B cell (primary cell): Measurements from ENCODE around the gene PDXK. TPM values are rescaled to one million over a fixed set of nuclear protein-coding genes. Genes with fewer than 3 reads are reported as not detected.

Experiments used
- ATAC-seq: fragments of 200-7000 bp; cut with Tn5 transposase; one replicate; pipeline ENCODE4 v1.10.0; 2021; ENCODE audit warnings: low read depth, mild to moderate bottlenecking, moderate number of reproducible peaks, moderate library complexity
- CTCF ChIA-PET: fragments of 350-600 bp; sonication (Branson Sonifier 250); formaldehyde crosslinking; loops from one replicate; lab custom pipeline; 2021; ENCODE audit warnings: antibody characterized with exemption, inconsistent platforms; lab: Charles Lee
- POLR2A ChIA-PET: fragments of 350-600 bp; sonication (Branson Sonifier 250); formaldehyde crosslinking; loops from one replicate; lab custom pipeline; 2021; ENCODE audit warnings: antibody characterized with exemption; lab: Charles Lee
- DNase-seq: peaks from one replicate; pipeline ENCODE4 v3.0.0; 2013
- H2AFZ ChIP-seq: 2 replicates; pipeline ENCODE4 v1.6.1; 2012; ENCODE audit warnings: mild to moderate bottlenecking, low read depth, low read length; ENCODE audit not compliant: insufficient read depth, poor library complexity, severe bottlenecking
- H3K27ac ChIP-seq, 2 donors: 1 replicate in 1 of 2; 2 replicates in 1 of 2; pipeline ENCODE4 v1.5.1; 2012 to 2013; ENCODE audit warnings: low read length in 2 of 2, mild to moderate bottlenecking in 2 of 2, moderate library complexity in 1 of 2
- H3K27me3 ChIP-seq, 4 experiments: fragments of 200-600 bp in 1 of 4; sonication (generic) in 1 of 4; replicated peaks in 1 of 4; 1 replicate in 2 of 4; 2 replicates in 2 of 4; pipeline versions ENCODE4 v1.6.1 to v1.7.0; 2013 to 2016; ENCODE audit warnings: low read length in 3 of 4, mild to moderate bottlenecking in 2 of 4, mixed read lengths in 1 of 4, moderate library complexity in 1 of 4; ENCODE audit not compliant: insufficient read depth in 4 of 4, control insufficient read depth in 3 of 4; ENCODE audit errors: control extremely low read depth in 1 of 4
- H3K36me3 ChIP-seq, 2 experiments: replicated peaks in 1 of 2; 1 replicate in 1 of 2; 2 replicates in 1 of 2; pipeline versions ENCODE4 v1.6.1 to v1.7.1; 2013; ENCODE audit warnings: low read length in 1 of 2; ENCODE audit not compliant: insufficient read depth in 2 of 2, control insufficient read depth in 1 of 2; ENCODE audit errors: control extremely low read depth in 1 of 2, extremely low read depth in 1 of 2
- H3K4me1 ChIP-seq, 2 donors: fragments of 200-600 bp in 1 of 2; sonication (generic) in 1 of 2; 1 replicate in 1 of 2; 2 replicates in 1 of 2; pipeline versions ENCODE4 v1.5.1 to v1.6.1; 2013 to 2017; ENCODE audit warnings: low read length in 2 of 2; ENCODE audit not compliant: control insufficient read depth in 2 of 2, insufficient read depth in 2 of 2
- H3K4me2 ChIP-seq: replicated peaks from 2 replicates; pipeline ENCODE3; 2012; ENCODE audit warnings: mild to moderate bottlenecking, low read depth, low read length; ENCODE audit not compliant: poor library complexity, severe bottlenecking
- H3K4me3 ChIP-seq, 5 experiments: fragments of 200-600 bp in 1 of 5; sonication (generic) in 1 of 5; 1 replicate in 3 of 5; 2 replicates in 2 of 5; pipeline versions ENCODE4 v1.5.1 to v1.7.0; 2011 to 2016; ENCODE audit warnings: low read length in 4 of 5, mild to moderate bottlenecking in 4 of 5, low read depth in 2 of 5, control low read depth in 1 of 5, moderate library complexity in 1 of 5; ENCODE audit not compliant: insufficient read depth in 1 of 5; ENCODE audit errors: control extremely low read depth in 1 of 5, extremely low read depth in 1 of 5
- H3K79me2 ChIP-seq: fragments of 200-600 bp; sonication (generic); one replicate; pipeline ENCODE4 v1.6.0; 2016; ENCODE audit warnings: low read length; ENCODE audit not compliant: control insufficient read depth, insufficient read depth
- H3K9ac ChIP-seq: fragments of 200-600 bp; sonication (generic); 2 replicates; pipeline ENCODE4 v1.6.1; 2017; ENCODE audit warnings: mild to moderate bottlenecking, low read length, moderate library complexity
- H3K9me3 ChIP-seq, 3 donors: one replicate each; pipeline versions ENCODE4 v1.6.1 to v1.7.1; 2013; ENCODE audit warnings: low read length in 2 of 3; ENCODE audit not compliant: control insufficient read depth in 2 of 3, insufficient read depth in 1 of 3; ENCODE audit errors: control extremely low read depth in 1 of 3
- H4K20me1 ChIP-seq: 2 replicates; pipeline ENCODE4 v1.6.0; 2012; ENCODE audit warnings: mild to moderate bottlenecking, low read length; ENCODE audit not compliant: insufficient read depth, control insufficient read depth, poor library complexity, severe bottlenecking
- H3K27ac Mint-ChIP-seq: one replicate; pipeline ENCODE4 v1.8.0; 2021; ENCODE audit warnings: mixed read lengths
- H3K27me3 Mint-ChIP-seq: one replicate; pipeline ENCODE4 v1.8.0; 2021; ENCODE audit warnings: mixed read lengths
- H3K4me1 Mint-ChIP-seq: one replicate; pipeline ENCODE4 v1.8.0; 2021; ENCODE audit warnings: mixed read lengths
- H3K4me3 Mint-ChIP-seq: one replicate; pipeline ENCODE4 v1.8.0; 2021; ENCODE audit warnings: mixed read lengths
- H3K9me3 Mint-ChIP-seq: one replicate; pipeline ENCODE4 v1.8.0; 2022; ENCODE audit warnings: mixed read lengths; ENCODE audit not compliant: insufficient read depth
- EZH2 ChIP-seq: IDR thresholded peaks from 2 replicates; pipeline ENCODE4 v1.6.1; 2012; ENCODE audit warnings: borderline replicate concordance, low read depth, mild to moderate bottlenecking, moderate library complexity, low read length; ENCODE audit not compliant: insufficient read depth, poor library complexity, severe bottlenecking
- WGBS: methylation state at CpG from one replicate; pipeline ENCODE4 v1.1.5; 2013; ENCODE audit warnings: missing lambda C conversion rate; ENCODE audit not compliant: insufficient coverage; 5-methylcytosine and 5-hydroxymethylcytosine counted together
- intact Hi-C: fragments of 100-400 bp; cut with micrococcal nuclease; formaldehyde crosslinking; loops from one replicate; pipeline ENCODE4 v1.10.0; 2022
- polyA plus RNA-seq: library from polyadenylated mRNA; depleted of rRNA; stranded (reverse); fragments of >200 nt; gene quantifications from 2 replicates; pipeline ENCODE4 v1.2.3, GENCODE V29; 2012
- total RNA-seq, 2 donors: library from RNA; stranded (reverse); fragments of 120-200 nt in 1 of 2; gene quantifications; 1 replicate in 1 of 2; 2 replicates in 1 of 2; pipeline versions ENCODE4 v1.2.3 to v1.2.4, GENCODE V29; 2013 to 2022
- TF ChIP-seq, protein P1 (sequence below): fragments of 200-600 bp; IDR thresholded peaks from one replicate; pipeline ENCODE4 v1.8.0; 2022; ENCODE audit warnings: antibody characterized with exemption, mild to moderate bottlenecking

Gene PDXK
- total and polyA plus RNA-seq, 2 donors (not counting 1 experiment from before 2014, with no cell fraction given): 31.1 to 102 TPM

DNA sequence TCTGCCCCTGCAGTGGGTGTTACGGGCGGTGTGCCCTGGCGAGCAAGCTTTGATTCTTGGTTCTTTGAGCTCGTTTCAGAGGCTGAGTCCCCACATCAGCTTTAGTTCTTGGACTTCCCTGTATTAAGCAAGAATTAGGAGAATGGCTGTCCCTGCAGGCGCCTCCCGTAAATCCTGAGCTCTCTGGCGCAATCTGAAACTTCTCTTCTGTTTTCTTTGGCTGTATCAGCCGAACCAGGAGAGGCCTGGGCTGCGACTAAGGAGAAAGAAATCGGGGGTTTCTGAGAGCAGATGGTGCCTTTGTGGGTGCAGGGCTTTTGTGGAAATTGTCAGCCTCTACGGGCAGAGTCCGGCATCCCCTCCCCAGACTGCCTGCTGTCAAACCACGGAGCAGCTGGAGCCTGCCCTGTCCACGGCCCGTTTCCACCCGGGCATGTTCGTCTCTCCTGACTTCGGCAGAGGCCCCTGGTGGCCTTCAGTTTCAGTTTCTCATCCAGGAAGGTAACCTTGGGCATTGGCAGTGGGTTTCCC is 39.2 kb downstream of the PDXK start:
- no peak overlapping the region for H3K27ac Mint-ChIP-seq
- no peak overlapping the region for H2AFZ ChIP-seq
- TF ChIP-seq, protein P1, sequence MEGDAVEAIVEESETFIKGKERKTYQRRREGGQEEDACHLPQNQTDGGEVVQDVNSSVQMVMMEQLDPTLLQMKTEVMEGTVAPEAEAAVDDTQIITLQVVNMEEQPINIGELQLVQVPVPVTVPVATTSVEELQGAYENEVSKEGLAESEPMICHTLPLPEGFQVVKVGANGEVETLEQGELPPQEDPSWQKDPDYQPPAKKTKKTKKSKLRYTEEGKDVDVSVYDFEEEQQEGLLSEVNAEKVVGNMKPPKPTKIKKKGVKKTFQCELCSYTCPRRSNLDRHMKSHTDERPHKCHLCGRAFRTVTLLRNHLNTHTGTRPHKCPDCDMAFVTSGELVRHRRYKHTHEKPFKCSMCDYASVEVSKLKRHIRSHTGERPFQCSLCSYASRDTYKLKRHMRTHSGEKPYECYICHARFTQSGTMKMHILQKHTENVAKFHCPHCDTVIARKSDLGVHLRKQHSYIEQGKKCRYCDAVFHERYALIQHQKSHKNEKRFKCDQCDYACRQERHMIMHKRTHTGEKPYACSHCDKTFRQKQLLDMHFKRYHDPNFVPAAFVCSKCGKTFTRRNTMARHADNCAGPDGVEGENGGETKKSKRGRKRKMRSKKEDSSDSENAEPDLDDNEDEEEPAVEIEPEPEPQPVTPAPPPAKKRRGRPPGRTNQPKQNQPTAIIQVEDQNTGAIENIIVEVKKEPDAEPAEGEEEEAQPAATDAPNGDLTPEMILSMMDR: no peak
- TF ChIP-seq EZH2: no peak
- no peak overlapping the region for H3K4me3 ChIP-seq
- no peaks in the 10 kb centered on the region for H3K4me1 Mint-ChIP-seq
- H3K4me1 ChIP-seq: no peaks in the 10 kb centered on the region
- ATAC-seq (no peak), DNase-seq (no peak)
- H3K4me2 ChIP-seq: no peak overlapping the region
- H4K20me1 ChIP-seq: no peaks in the 10 kb centered on the region
- no peaks in the 10 kb centered on the region for H3K27me3 Mint-ChIP-seq
- peaks cover 0 to 8% (median 0%) of the 10 kb centered on the region in 3 donors for H3K9me3 ChIP-seq
- H3K4me3 Mint-ChIP-seq: no peak overlapping the region
- no peaks in the 10 kb centered on the region for H3K79me2 ChIP-seq
- H3K27ac ChIP-seq: no peak overlapping the region
- no peak overlapping the region for H3K9ac ChIP-seq
- WGBS: 96% methylated on average over 18 of the region's 18 CpGs
- H3K27me3 ChIP-seq: no peaks in the 10 kb centered on the region
- H3K36me3 ChIP-seq: peaks cover 0 to 35% of the 10 kb centered on the region in 2 experiments
- CTCF ChIA-PET: no interaction called here
- no peaks in the 10 kb centered on the region for H3K9me3 Mint-ChIP-seq
- POLR2A ChIA-PET: interaction anchor here (0.7 kb wide), 1 partner anchor 14 kb away, joined by 3 read pairs; no protein-coding TSS in a partner anchor
- intact Hi-C loops: no loop called here

GRCh38 chr21:43758811-43759210 is 39.9 kb downstream of the PDXK start:
- H3K27ac ChIP-seq: no peak overlapping the region
- no peaks in the 10 kb centered on the region for H4K20me1 ChIP-seq
- H3K9me3 Mint-ChIP-seq: no peaks in the 10 kb centered on the region
- CTCF ChIA-PET: no interaction called here
- H3K27me3 ChIP-seq: no peaks in the 10 kb centered on the region
- H3K27me3 Mint-ChIP-seq: no peaks in the 10 kb centered on the region
- DNase-seq: no peak
- intact Hi-C loops: no loop called here
- no peak overlapping the region for H3K9ac ChIP-seq
- H3K4me1 Mint-ChIP-seq: no peaks in the 10 kb centered on the region
- no peak for ATAC-seq
- H3K36me3 ChIP-seq: peaks cover 0 to 29% of the 10 kb centered on the region in 2 experiments
- TF ChIP-seq EZH2: no peak
- TF ChIP-seq, protein P1: no peak
- H3K9me3 ChIP-seq: peaks cover 0 to 8% (median 0%) of the 10 kb centered on the region in 3 donors
- 92% methylated on average over 8 of the region's 10 CpGs for WGBS
- H2AFZ ChIP-seq: no peak overlapping the region
- H3K4me3 ChIP-seq: no peak overlapping the region
- H3K79me2 ChIP-seq: no peaks in the 10 kb centered on the region
- H3K4me3 Mint-ChIP-seq: no peak overlapping the region
- H3K4me2 ChIP-seq: no peak overlapping the region
- no peaks in the 10 kb centered on the region for H3K4me1 ChIP-seq
- POLR2A ChIA-PET: interaction anchor here (0.7 kb wide), 1 partner anchor 13 kb away, joined by 3 read pairs; no protein-coding TSS in a partner anchor
- no peak overlapping the region for H3K27ac Mint-ChIP-seq
